ENCODE measurements around the gene SPSB4. TPM values are rescaled to one million over a fixed set of nuclear protein-coding genes. Genes with fewer than 3 reads are reported as not detected.

Gene SPSB4
- total RNA-seq, 4 donors from 2014 or later = 0.17 to 1.1 (median 0.35) TPM

GRCh38 chr3:141147657-141148056, 96.5 kb downstream of the SPSB4 start:
- TF ChIP-seq CTCF (IDR thresholded peaks at IDR 0.05; ENCODE audit: low read depth) = no peak

DNA sequence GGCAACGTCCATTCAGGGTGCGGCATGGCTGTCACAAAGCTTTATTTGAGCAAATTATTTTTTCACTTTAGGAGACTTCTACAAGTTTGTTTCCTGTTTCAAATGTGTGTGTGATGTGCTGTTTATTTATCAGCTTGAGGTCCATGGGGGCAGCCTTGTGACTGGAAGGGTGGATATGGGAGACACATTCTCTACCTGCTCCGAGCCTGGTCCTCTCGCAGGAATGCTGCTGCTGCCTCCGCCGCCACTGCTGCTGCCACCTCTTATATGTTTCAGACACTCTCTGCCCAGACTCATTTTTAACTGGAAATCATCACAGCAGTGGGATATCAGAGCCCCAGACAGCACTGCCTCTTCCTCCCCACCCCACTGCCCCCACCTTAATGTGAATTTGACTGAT, 97.0 kb downstream of the SPSB4 start:
- no peak for TF ChIP-seq CTCF (IDR thresholded peaks at IDR 0.05; ENCODE audit: low read depth)

GRCh38 chr3:141148770-141149169, 97.6 kb downstream of the SPSB4 start:
- TF ChIP-seq CTCF (IDR thresholded peaks at IDR 0.05; ENCODE audit: low read depth) = no peak

DNA sequence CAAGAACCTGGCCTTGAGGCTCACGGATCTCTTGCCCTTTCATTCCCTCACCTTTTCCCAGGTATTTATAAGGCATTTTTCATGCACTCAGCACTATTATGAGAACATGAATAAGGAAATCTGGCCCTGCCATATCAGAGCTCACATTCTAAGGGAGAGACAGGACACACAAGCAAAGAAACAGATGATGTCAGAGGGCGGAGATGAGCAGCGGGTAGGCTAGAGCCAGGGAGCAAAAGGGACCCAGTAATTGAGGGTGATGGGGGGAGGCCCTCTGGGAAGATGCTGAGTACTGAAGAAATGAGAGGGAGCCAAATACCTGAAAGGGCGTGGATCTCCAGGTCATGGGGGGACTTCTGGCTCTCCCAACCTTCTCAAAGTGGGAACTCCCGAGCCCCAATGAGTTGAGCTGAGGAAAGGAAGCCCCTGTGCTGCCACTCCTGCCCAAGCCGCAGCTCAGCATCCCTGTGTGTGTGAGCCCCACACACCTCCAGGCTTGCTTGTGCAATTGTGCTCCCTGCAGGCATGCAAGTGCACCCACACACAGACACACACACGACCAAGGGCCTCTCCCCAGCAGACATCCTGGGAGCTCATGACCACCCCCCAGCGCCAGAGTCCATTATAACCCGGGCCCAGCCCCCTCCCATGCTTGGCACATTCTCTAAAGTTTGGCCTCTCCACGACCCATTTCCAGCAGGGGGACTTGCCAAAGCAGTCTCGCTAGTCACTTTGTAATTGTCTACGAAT, 99.1 kb downstream of the SPSB4 start:
- TF ChIP-seq CTCF (IDR thresholded peaks at IDR 0.05; ENCODE audit: low read depth) = no peak

- TF ChIP-seq CTCF (IDR thresholded peaks at IDR 0.05; ENCODE audit: low read depth) = no peak
Observed at GRCh38 chr3:141150931-141151330, 99.8 kb downstream of the SPSB4 start.

DNA sequence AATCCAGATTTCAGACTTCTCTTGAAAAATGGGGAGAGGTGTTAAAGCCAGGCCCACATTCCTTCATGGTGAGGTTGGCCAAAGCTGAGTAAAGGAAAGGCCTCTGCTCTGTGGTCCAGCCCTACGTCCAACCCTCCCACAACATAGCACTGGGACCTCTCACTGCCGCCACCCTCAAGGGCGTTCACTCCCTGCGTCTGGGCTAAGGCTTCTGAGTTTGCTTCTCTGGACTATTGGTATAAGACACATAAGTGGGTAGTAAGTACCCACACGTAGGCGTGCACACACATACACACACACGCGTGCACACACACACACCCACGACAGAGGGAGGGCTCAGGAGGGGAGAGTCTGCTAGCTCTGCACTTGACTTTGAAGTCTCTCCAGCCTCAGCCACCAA, 100.3 kb downstream of the SPSB4 start:
- no peak for TF ChIP-seq CTCF (IDR thresholded peaks at IDR 0.05; ENCODE audit: low read depth)

DNA sequence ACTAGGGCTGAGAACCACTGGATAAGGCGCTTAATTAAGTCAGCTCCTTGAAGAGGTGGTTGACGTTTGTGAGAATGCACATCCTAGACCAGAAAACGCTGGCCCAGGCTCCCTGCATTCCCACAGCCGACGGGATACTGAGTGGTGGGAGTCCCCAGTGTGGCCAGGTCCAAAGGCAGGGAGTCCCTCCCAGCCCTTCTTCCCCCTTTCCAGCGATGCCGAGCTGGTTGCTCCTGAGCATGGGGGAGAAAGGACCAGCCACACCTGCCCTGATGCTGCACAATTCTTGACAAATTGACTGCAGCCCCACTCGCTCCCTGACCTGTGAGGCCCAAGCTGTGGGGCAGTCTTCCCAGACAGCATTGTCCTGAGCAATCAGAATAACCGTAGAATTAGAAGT, 101.0 kb downstream of the SPSB4 start:
- no peak for TF ChIP-seq CTCF (IDR thresholded peaks at IDR 0.05; ENCODE audit: low read depth)

Data from subcutaneous adipose tissue (tissue), 4 donors.